Measurements from ENCODE around the gene TMEM233. TPM values are rescaled to one million over a fixed set of nuclear protein-coding genes. Genes with fewer than 3 reads are reported as not detected.

TMEM233 gene
- total and polyA plus RNA-seq, 7 donors = 11.6 to 125 (median 69.7) TPM

- Histone ChIP-seq H3K27me3 (ENCODE audit: insufficient read depth in 3 of 3, low read length in 2 of 3) (no peaks in the 10 kb centered on the region), H3K36me3 (ENCODE audit: insufficient read depth in 1 of 2, low read depth in 1 of 2) (peaks cover 5 to 31% of the 10 kb centered on the region in 2 donors), H3K4me3 (peak within 1 kb of the TSS; percentile 94), H3K27ac (peak within 1 kb of the TSS; percentile 96), H3K4me1 (peaks cover 19% of the 10 kb centered on the region), H3K9me3 (no peaks in the 10 kb centered on the region)
- intact Hi-C loops (cut with DNase I) = loop anchor here (5.0 to 10.0 kb wide), 4 partner anchors 75 to 225 kb away; partner anchors contain the start of gene TMEM233 (in 1 of the 2)
- peak; percentile 89 for TF ChIP-seq CTCF (IDR thresholded peaks at IDR 0.05)
- DNase-seq = peak; percentile 97 to 98
- peak; percentile 98 to 100 (median 99) for ATAC-seq
- 0 to 1% (median 0%) methylated on average over 66 to 69 of the region's 69 CpGs for WGBS, 3 donors
Observed at GRCh38 chr12:119667577-119668323, 74.2 kb downstream of the TMEM233 start, which contains the start of gene PRKAB1. PRKAB1 (plus strand) TSS chr12:119668133; CDS start chr12:119668245, 112 bp downstream.

GRCh38 chr12:119668324-119668841 lies 74.8 kb downstream of the TMEM233 start:
- ATAC-seq = no peak
- TF ChIP-seq CTCF (IDR thresholded peaks at IDR 0.05) = no peak
- WGBS, 3 donors = 4 to 5% (median 5%) methylated on average over 14 of the region's 14 CpGs
- no peak for DNase-seq
- intact Hi-C loops (cut with DNase I) = loop anchor here (5.0 to 10.0 kb wide), 4 partner anchors 76 to 226 kb away; partner anchors contain the start of gene TMEM233 (in 1 of the 2)
- Histone ChIP-seq H3K4me3 (peak overlapping the region; percentile 94), H3K36me3 (ENCODE audit: insufficient read depth in 1 of 2, low read depth in 1 of 2) (peaks cover 10 to 38% of the 10 kb centered on the region in 2 donors), H3K4me1 (peaks cover 22% of the 10 kb centered on the region), H3K27ac (peak overlapping the region; percentile 96), H3K27me3 (ENCODE audit: insufficient read depth in 3 of 3, low read length in 2 of 3) (no peaks in the 10 kb centered on the region), H3K9me3 (no peaks in the 10 kb centered on the region)

GRCh38 chr12:119669744-119670472 lies 76.3 kb downstream of the TMEM233 start:
- intact Hi-C loops (cut with DNase I) = loop anchor here (5.0 to 10.0 kb wide), 4 partner anchors 78 to 228 kb away; partner anchors contain the start of gene TMEM233 (in 1 of the 2)
- no peaks in the 10 kb centered on the region for H3K9me3 ChIP-seq
- WGBS, 3 donors = 55 to 67% (median 64%) methylated on average over 11 of the region's 11 CpGs
- peaks cover 15 to 53% of the 10 kb centered on the region in 2 donors for H3K36me3 ChIP-seq (ENCODE audit: insufficient read depth in 1 of 2, low read depth in 1 of 2)
- DNase-seq = no peak
- peak overlapping the region; percentile 24 for H3K4me3 ChIP-seq
- no peak for TF ChIP-seq CTCF (IDR thresholded peaks at IDR 0.05)
- H3K27ac ChIP-seq = peak overlapping the region; percentile 47
- peaks cover 28% of the 10 kb centered on the region for H3K4me1 ChIP-seq
- no peaks in the 10 kb centered on the region for H3K27me3 ChIP-seq (ENCODE audit: insufficient read depth in 3 of 3, low read length in 2 of 3)
- no peak for ATAC-seq

GRCh38 chr12:119671070-119671469 lies 77.5 kb downstream of the TMEM233 start:
- no peak overlapping the region for H3K27ac ChIP-seq

More at GRCh38 chr12:119671070-119671469, 77.5 kb downstream of the TMEM233 start:
- DNase-seq (no peak), ATAC-seq (no peak)
- H3K4me1 ChIP-seq = peaks cover 28% of the 10 kb centered on the region
- no peaks in the 10 kb centered on the region for H3K9me3 ChIP-seq
- TF ChIP-seq CTCF (IDR thresholded peaks at IDR 0.05) = no peak
- 81 to 89% (median 87%) methylated on average over 3 of the region's 3 CpGs for WGBS, 3 donors
- H3K4me3 ChIP-seq = no peak overlapping the region
- intact Hi-C loops (cut with DNase I) = no loop called here
- H3K27me3 ChIP-seq (ENCODE audit: insufficient read depth in 3 of 3, low read length in 2 of 3) = no peaks in the 10 kb centered on the region
- peaks cover 21 to 64% of the 10 kb centered on the region in 2 donors for H3K36me3 ChIP-seq (ENCODE audit: insufficient read depth in 1 of 2, low read depth in 1 of 2)

Data from psoas muscle (tissue), 8 donors.